Panc1 (cell line): ENCODE results near the gene CPT1B. TPM values are rescaled to one million over a fixed set of nuclear protein-coding genes. Genes with fewer than 3 reads are reported as not detected.

ENCODE experiments used
- ATAC-seq: fragments of 200-7000 bp; cut with Tn5 transposase; 2 replicates; pipeline ENCODE4 v1.9.1; 2020; ENCODE audit warnings: mild to moderate bottlenecking, moderate library complexity
- BruUV-seq: library from RNA; stranded (reverse); fragments of 400-500 nt; replicated peaks from 2 replicates; lab custom pipeline; 2021; lab: Mats Ljungman, UMichigan
- CTCF ChIA-PET: fragments of 300-600 bp; sonication (Branson Sonifier 250); formaldehyde crosslinking; loops from one replicate; lab custom pipeline; 2022; ENCODE audit warnings: antibody characterized with exemption; lab: Charles Lee
- POLR2A ChIA-PET: fragments of 300-600 bp; sonication (Branson Sonifier 250); formaldehyde crosslinking; loops from one replicate; lab custom pipeline; 2022; ENCODE audit warnings: antibody characterized with exemption; lab: Charles Lee
- DNase-seq: peaks from one replicate; pipeline ENCODE4 v3.0.0-alpha.2; 2010; ENCODE audit warnings: low read depth, low spot score
- H3K27ac ChIP-seq: 2 replicates; pipeline ENCODE4 v1.5.1; 2011; ENCODE audit warnings: mild to moderate bottlenecking, low read length, inconsistent platforms
- H3K27me3 ChIP-seq: fragments of 200-500 bp; sonication (Bioruptor generic); 2 replicates; pipeline ENCODE4 v1.6.0; 2014; ENCODE audit warnings: low read length, inconsistent platforms; ENCODE audit not compliant: control insufficient read depth, insufficient read depth
- H3K36me3 ChIP-seq: fragments of 200-500 bp; sonication (Bioruptor generic); 2 replicates; pipeline ENCODE4 v1.5.1; 2014; ENCODE audit warnings: inconsistent platforms, mild to moderate bottlenecking, low read length, moderate library complexity; ENCODE audit not compliant: control insufficient read depth, insufficient read depth
- H3K4me1 ChIP-seq: 2 replicates; pipeline ENCODE4 v1.5.1; 2011; ENCODE audit warnings: inconsistent platforms, mild to moderate bottlenecking, low read length, moderate library complexity; ENCODE audit not compliant: control insufficient read depth, insufficient read depth
- H3K4me3 ChIP-seq, 2 experiments: 2 replicates each; pipeline ENCODE4 v1.5.1; 2011 to 2012; ENCODE audit warnings: low read depth in 2 of 2, low read length in 2 of 2, mild to moderate bottlenecking in 2 of 2, inconsistent platforms in 1 of 2, moderate library complexity in 1 of 2
- H3K9me3 ChIP-seq: fragments of 200-500 bp; sonication (Bioruptor generic); 2 replicates; pipeline ENCODE4 v1.5.1; 2014; ENCODE audit warnings: low read depth, mild to moderate bottlenecking, inconsistent platforms, low read length, moderate library complexity; ENCODE audit not compliant: control insufficient read depth, insufficient read depth
- POLR2AphosphoS5 ChIP-seq: IDR thresholded peaks from 2 replicates; pipeline ENCODE4 v1.6.1; 2012; ENCODE audit warnings: mild to moderate bottlenecking, low read depth, low read length, moderate library complexity
- REST ChIP-seq, 2 experiments: IDR thresholded peaks; 2 replicates each; pipeline ENCODE4 v1.6.1; 2011 to 2012; ENCODE audit warnings: low read depth in 2 of 2, control low read depth in 1 of 2, low read length in 1 of 2, mild to moderate bottlenecking in 1 of 2, moderate library complexity in 1 of 2; ENCODE audit not compliant: insufficient read depth in 1 of 2
- SIN3A ChIP-seq: IDR thresholded peaks from 2 replicates; pipeline ENCODE4 v1.6.1; 2012; ENCODE audit warnings: low read depth, mild to moderate bottlenecking, low read length, moderate library complexity, borderline replicate concordance; ENCODE audit not compliant: insufficient read depth
- TCF7L2 ChIP-seq: IDR thresholded peaks from 2 replicates; pipeline ENCODE4 v1.6.1; 2011; ENCODE audit warnings: mild to moderate bottlenecking, low read depth, low read length, inconsistent platforms
- in situ Hi-C: cut with HindIII; loops from 2 replicates; pipeline ENCODE4 v1.10.0; 2016; ENCODE audit warnings: low sequenced_read_pairs, low pct_unique_long_range_greater_than_20kb
- intact Hi-C: fragments of 100-400 bp; cut with micrococcal nuclease; formaldehyde crosslinking; loops from one replicate; pipeline ENCODE4 v1.10.0; 2022; ENCODE audit not compliant: unreplicated experiment
- total RNA-seq: library from RNA; stranded (reverse); gene quantifications from one replicate; pipeline ENCODE4 v1.2.1, GENCODE V29; 2021; ENCODE audit not compliant: unreplicated experiment
- TF ChIP-seq, protein P1 (sequence below): fragments of 450-650 bp; IDR thresholded peaks from 2 replicates; pipeline ENCODE4 v1.5.1; 2017; ENCODE audit warnings: mild to moderate bottlenecking

The CPT1B gene
- total RNA-seq, 1 experiment from 2014 or later: 18.4 TPM

GRCh38 chr22:50523806-50524675 lies 54.2 kb downstream of the CPT1B start:
- DNase-seq (no peak), ATAC-seq (no peak)
- in situ Hi-C loops: no loop called here
- no TSS peak for BruUV-seq
- no peak for TF ChIP-seq POLR2AphosphoS5
- TF ChIP-seq REST (IDR thresholded peaks at IDR 0.05; ENCODE audit: insufficient read depth in 1 of 2, low read depth in 2 of 2, low read length in 1 of 2): no peak
- TF ChIP-seq SIN3A: no peak
- TF ChIP-seq, protein P1, sequence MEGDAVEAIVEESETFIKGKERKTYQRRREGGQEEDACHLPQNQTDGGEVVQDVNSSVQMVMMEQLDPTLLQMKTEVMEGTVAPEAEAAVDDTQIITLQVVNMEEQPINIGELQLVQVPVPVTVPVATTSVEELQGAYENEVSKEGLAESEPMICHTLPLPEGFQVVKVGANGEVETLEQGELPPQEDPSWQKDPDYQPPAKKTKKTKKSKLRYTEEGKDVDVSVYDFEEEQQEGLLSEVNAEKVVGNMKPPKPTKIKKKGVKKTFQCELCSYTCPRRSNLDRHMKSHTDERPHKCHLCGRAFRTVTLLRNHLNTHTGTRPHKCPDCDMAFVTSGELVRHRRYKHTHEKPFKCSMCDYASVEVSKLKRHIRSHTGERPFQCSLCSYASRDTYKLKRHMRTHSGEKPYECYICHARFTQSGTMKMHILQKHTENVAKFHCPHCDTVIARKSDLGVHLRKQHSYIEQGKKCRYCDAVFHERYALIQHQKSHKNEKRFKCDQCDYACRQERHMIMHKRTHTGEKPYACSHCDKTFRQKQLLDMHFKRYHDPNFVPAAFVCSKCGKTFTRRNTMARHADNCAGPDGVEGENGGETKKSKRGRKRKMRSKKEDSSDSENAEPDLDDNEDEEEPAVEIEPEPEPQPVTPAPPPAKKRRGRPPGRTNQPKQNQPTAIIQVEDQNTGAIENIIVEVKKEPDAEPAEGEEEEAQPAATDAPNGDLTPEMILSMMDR: no peak
- TF ChIP-seq TCF7L2: no peak
- intact Hi-C loops: no loop called here
- peak overlapping the region; percentile 65 to 69 for H3K4me3 ChIP-seq
- POLR2A ChIA-PET: interaction anchor here (0.6 kb wide), 1 partner anchor 69 kb away, joined by 10 read pairs; no protein-coding TSS in a partner anchor
- no peaks in the 10 kb centered on the region; the same call in 1 of the 2 replicates for H3K36me3 ChIP-seq
- no peaks in the 10 kb centered on the region for H3K9me3 ChIP-seq
- H3K4me1 ChIP-seq: peaks cover 4% of the 10 kb centered on the region
- no peaks in the 10 kb centered on the region for H3K27me3 ChIP-seq
- H3K27ac ChIP-seq: peak overlapping the region; percentile 82
- CTCF ChIA-PET: no interaction called here

DNA sequence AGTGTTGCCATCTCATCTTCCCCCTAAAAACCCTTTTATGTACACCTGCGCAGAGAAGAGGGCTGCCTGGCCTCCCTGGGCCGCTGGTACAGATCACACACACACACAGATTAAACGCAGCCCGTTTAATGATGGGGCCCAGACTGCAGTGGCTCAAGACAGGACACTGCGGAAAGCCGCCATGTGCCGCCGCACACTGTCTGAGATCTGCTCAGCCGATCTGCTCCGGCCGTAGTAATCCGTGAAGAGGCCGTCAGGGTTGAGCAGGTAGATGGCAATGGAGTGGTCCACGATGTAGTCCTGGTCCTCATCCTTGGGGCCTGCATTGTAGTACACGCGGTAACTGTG lies 54.8 kb downstream of the CPT1B start:
- TF ChIP-seq, protein P1: no peak
- TF ChIP-seq TCF7L2 (no peak), SIN3A (no peak)
- CTCF ChIA-PET: no interaction called here
- in situ Hi-C loops: no loop called here
- H3K27me3 ChIP-seq: no peaks in the 10 kb centered on the region
- intact Hi-C loops: no loop called here
- no peak for DNase-seq
- ATAC-seq: no peak
- H3K4me3 ChIP-seq: no peak overlapping the region
- peaks cover 4% of the 10 kb centered on the region; the same call in 1 of the 2 replicates for H3K4me1 ChIP-seq
- H3K9me3 ChIP-seq: no peaks in the 10 kb centered on the region
- no TSS peak for BruUV-seq
- no peak overlapping the region for H3K27ac ChIP-seq
- no peaks in the 10 kb centered on the region; the same call in 1 of the 2 replicates for H3K36me3 ChIP-seq
- POLR2A ChIA-PET: no interaction called here
